ENCODE data around the gene BMAL1.

The BMAL1 gene

GRCh38 chr11:13318498-13319295, 41.1 kb downstream of the BMAL1 start:
- DNase-seq = no peak

- no peak for DNase-seq
Observed at GRCh38 chr11:13320688-13321087, 43.1 kb downstream of the BMAL1 start.

DNA sequence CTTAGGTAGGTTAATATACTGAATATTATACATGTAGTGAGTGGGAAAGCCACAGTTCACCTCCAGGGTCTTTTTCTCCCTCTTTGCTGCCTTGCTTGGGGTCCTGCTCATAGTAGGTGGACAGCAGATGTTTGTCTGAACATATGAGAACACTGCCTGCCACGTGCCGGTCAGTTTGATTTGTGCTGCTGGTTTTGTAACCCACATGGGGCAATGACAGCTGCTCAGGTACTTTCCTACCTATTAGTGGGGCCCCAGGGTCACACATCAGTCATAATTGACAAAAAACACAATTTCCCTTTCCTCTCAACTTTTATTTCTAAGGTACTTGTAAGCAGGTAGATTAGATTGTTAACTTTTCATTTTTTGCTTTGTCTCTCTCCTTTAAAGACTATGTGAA, 43.8 kb downstream of the BMAL1 start:
- DNase-seq = no peak

GRCh38 chr11:13324141-13324540, 46.6 kb downstream of the BMAL1 start:
- DNase-seq = no peak

- no peak for DNase-seq
Observed at GRCh38 chr11:13324709-13325108, 47.1 kb downstream of the BMAL1 start.

- peak; percentile 46 for DNase-seq
Observed at GRCh38 chr11:13327421-13327820, 49.8 kb downstream of the BMAL1 start.

GRCh38 chr11:13328286-13328685, 50.7 kb downstream of the BMAL1 start:
- DNase-seq = peak; percentile 30

DNA sequence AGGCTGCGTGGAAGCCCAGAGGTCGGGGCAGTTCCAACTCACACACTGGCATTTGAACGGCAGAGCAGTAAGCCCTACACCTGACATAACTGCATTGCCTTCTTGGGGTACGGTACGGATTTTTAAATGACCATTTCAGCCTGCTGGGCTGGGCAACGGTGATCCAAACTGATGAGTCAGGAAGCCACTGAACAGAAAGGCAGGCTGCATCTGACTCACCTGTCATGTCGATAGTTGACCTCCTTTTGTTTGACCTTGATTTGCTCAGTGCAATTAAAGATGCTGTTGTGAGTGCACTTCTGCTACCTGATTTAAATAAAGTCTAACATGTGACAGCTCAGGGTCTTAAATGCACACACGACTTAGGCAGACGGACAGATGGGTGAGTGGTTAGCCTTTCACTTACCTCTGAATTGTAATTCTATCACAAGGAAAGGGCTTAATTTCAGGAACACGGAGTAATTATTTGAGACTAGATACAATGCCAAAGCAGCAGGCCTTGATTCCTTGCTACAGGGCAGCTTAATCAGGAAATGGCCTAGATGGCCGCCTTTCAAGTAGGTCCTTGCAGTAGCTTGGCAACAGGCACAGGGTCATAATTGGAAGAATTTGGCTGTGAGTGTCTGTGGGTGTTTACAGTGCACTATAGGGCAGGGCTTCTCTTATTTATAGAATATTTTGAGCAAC, 52.2 kb downstream of the BMAL1 start:
- peak; percentile 97 for DNase-seq

DNA sequence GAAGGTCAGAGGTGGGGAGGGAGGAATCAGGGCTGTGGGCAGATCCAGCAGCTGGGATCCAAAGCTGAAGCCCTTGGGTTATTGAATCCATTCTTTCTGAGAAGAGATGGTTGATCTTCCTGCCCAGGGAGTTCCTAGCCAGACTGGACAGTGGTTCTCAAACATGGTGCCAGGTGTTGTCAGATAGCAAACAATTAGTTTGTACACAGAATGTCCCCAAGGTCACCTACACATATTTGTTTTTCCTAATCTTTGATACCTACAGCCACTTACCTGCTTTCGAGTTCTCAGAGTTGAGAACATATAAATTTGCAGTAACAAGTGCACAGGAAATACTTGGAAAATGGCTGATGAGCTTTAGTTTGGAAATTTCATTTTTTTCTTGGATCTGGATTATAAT, 54.5 kb downstream of the BMAL1 start:
- DNase-seq = no peak

DNA sequence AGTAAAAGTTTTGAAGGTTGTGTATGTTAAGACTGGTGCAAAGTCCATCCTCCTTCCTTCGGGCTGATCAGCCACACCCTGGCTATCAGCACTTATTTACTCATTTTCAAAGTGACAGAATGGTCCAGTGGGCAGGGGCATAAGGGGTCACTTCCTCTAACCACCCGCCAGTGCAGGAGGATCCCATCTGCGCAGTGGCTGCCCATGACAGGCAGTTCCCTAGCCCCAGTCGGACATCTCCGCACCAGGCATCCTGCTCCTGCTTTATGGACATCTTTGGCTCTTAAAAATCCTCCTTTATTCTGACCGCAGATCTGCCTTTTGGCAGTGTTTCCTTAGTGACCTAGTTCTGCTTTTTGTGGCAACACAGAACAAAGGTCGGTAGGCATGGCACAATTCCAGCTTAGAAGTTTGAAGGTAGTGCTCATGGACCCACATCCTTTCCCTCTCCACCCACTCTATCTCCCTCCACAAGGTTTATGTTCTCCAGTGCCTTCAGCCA, 55.9 kb downstream of the BMAL1 start:
- no peak for DNase-seq

GRCh38 chr11:13334034-13334786, 56.6 kb downstream of the BMAL1 start:
- DNase-seq = no peak

GRCh38 chr11:13335319-13335718, 57.7 kb downstream of the BMAL1 start:
- peak; percentile 71 for DNase-seq

DNA sequence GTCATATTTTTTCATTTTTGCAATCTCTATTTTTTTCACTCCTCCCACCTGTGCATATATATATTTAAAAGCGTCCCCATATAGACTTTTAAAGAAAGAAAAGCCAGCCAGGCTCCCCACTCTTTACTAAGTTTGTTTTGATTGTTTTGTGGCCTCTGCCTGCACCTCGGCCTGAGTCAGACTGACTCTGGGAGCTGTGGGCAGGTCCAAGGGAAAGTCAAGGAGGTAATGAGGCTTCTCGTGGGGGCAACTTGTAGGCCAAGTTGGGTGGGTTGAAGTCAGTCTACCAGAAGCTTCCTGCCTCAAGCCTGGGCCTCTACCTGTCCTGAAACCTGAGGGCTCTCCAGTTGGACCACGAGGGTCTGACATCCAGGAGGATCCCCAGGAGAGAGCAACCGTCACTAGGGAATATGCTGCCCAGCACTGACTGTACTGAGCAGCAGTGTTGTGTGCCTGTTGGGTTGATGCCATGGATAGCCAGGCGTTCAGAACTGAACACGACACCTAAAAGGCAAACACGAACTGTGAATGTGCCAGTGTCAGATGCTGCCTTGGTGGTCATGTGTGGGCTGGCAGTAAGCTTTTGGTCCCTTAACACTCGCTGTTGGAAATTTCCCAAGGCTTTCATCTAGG, 58.8 kb downstream of the BMAL1 start:
- peak; percentile 78 for DNase-seq

GRCh38 chr11:13338019-13338426, 60.4 kb downstream of the BMAL1 start:
- peak; percentile 48 for DNase-seq

GRCh38 chr11:13338427-13339069, 61.0 kb downstream of the BMAL1 start:
- no peak for DNase-seq

DNA sequence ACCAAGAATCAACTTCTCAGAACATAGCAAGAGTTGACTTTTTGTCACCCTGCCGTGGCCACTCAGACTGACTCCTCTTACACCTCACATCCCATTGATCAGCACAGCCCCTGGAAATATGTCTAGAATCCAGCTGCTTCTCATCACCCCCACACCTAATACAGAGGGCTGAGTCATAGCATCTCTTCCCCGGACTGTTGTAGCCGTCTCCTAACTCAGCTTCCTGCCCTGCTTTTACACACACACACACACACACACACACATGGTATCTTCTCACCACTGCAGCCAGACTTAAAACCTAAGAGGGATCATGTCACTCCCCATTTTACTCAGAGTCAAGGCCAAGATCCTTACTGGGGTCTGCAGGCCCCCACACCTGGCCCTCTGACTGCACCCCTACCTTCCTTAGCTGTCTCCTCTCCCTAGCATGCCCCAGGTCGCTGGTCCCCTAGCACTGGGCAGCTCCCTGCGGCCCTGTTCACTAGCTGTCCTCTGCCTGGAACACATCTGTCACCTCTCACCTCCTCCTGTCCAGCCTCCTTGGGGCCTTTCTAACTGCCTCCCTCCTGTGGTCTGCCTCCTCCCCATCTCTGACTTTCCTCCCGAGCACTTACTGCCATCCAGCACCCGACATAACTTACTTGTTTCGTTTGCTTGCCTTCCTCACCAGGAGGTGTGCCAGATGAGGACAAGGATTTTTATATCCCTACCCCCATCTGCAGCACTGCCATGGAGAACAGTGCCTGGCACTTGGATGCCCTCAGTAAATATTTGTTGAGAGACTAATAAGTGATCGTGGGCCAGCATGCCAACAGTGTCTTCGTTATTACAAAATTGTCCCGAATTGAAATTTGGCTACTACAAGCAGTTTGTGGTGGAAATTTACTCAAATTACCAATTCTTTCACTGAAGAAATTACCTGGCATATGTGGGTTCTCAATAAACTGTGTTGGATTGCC, 61.9 kb downstream of the BMAL1 start:
- DNase-seq = peak; percentile 10

- no peak for DNase-seq
Observed at GRCh38 chr11:13341026-13341425, 63.4 kb downstream of the BMAL1 start.

DNA sequence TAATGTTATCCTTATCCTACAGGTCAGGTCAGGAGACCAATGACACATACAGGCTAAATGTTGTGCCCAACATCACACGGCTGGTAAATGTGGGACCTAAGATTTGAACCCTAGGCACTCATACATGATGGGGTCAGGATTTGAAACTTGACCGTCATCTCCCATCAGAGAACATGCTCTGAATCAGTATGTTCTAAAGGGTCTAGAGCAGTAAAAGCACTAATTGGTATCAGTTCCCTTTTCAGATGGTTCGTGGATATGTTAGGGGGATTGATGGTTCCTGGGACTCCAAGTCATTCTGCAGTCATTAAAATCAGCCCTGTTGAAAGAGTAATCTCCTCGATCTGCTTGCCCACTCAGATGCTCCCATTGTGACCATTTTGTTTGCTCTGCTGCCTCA, 65.5 kb downstream of the BMAL1 start:
- no peak for DNase-seq

GRCh38 chr11:13343931-13344717, 66.5 kb downstream of the BMAL1 start:
- peak; percentile 88 for DNase-seq

- no peak for DNase-seq
Observed at GRCh38 chr11:13344818-13345217, 67.2 kb downstream of the BMAL1 start.
